ENCODE results near the gene ADGRV1. TPM values are rescaled to one million over a fixed set of nuclear protein-coding genes. Genes with fewer than 3 reads are reported as not detected.
A peak's percentile ranks its signal among the peaks of the same experiment; 100 is the strongest.

ADGRV1 gene
- 10 to 100 TPM; 12.6 to 18.0 TPM for total RNA-seq
- polyA plus RNA-seq (ENCODE audit: insufficient read depth, low read depth, low replicate concordance), result 10.8 TPM
- long read RNA-seq, donor 1, result 0 reads
- long read RNA-seq, donor 2, result 0 reads

GRCh38 chr5:90558344-90559192 is at the start of gene ADGRV1:
ADGRV1 (plus strand) TSS chr5:90558797; CDS start chr5:90558896, 99 bp downstream.
- TF ChIP-seq POLR2A (IDR thresholded peaks at IDR 0.05) (no peak), CTCF (IDR thresholded peaks at IDR 0.05) (no peak)
- H3K27me3 ChIP-seq, result no peaks in the 10 kb centered on the region
- peak within 1 kb of the TSS; percentile 47 to 60 for H3K4me3 ChIP-seq
- intact Hi-C loops (cut with DNase I; ENCODE audit: low total_unique reads), result no loop called here
- no peaks in the 10 kb centered on the region for H3K36me3 ChIP-seq (ENCODE audit: low read depth, missing control alignments)
- H3K27ac ChIP-seq, result no peak within 1 kb of the TSS
- peak; percentile 89 for DNase-seq
- peaks cover 5% of the 10 kb centered on the region for H3K4me1 ChIP-seq
- H3K9me3 ChIP-seq, result no peaks in the 10 kb centered on the region
- 1 to 2% methylated on average over 33 to 57 of the region's 60 CpGs for WGBS, 2 donors

- no peaks in the 10 kb centered on the region for H3K27me3 ChIP-seq
- H3K27ac ChIP-seq, result no peak overlapping the region
- no peaks in the 10 kb centered on the region for H3K4me1 ChIP-seq
- no peaks in the 10 kb centered on the region for H3K36me3 ChIP-seq (ENCODE audit: low read depth, missing control alignments)
- no peak overlapping the region for H3K4me3 ChIP-seq
- H3K9me3 ChIP-seq, result no peaks in the 10 kb centered on the region
- intact Hi-C loops (cut with DNase I; ENCODE audit: low total_unique reads), result no loop called here
- no peak for TF ChIP-seq POLR2A (IDR thresholded peaks at IDR 0.05)
- TF ChIP-seq CTCF (IDR thresholded peaks at IDR 0.05), result no peak
- DNase-seq, result no peak
- WGBS, 2 donors, result 91 to 93% methylated on average over 1 of the region's 1 CpG
Observed at GRCh38 chr5:90510438-90510837, 48.2 kb upstream of the ADGRV1 start.

- H3K9me3 ChIP-seq, result no peaks in the 10 kb centered on the region
- intact Hi-C loops (cut with DNase I; ENCODE audit: low total_unique reads), result no loop called here
- 77 to 82% methylated on average over 3 of the region's 3 CpGs for WGBS, 2 donors
- no peak for DNase-seq
- no peaks in the 10 kb centered on the region for H3K27me3 ChIP-seq
- TF ChIP-seq POLR2A (IDR thresholded peaks at IDR 0.05) (no peak), CTCF (IDR thresholded peaks at IDR 0.05) (no peak)
- H3K36me3 ChIP-seq (ENCODE audit: low read depth, missing control alignments), result no peaks in the 10 kb centered on the region
- no peak overlapping the region for H3K4me3 ChIP-seq
- H3K4me1 ChIP-seq, result no peaks in the 10 kb centered on the region
- H3K27ac ChIP-seq, result no peak overlapping the region
Observed at GRCh38 chr5:90514520-90514919, 44.1 kb upstream of the ADGRV1 start.

GRCh38 chr5:90518661-90519060 is 39.9 kb upstream of the ADGRV1 start:
- intact Hi-C loops (cut with DNase I; ENCODE audit: low total_unique reads), result no loop called here
- Histone ChIP-seq H3K27me3 (no peaks in the 10 kb centered on the region), H3K36me3 (ENCODE audit: low read depth, missing control alignments) (no peaks in the 10 kb centered on the region), H3K9me3 (no peaks in the 10 kb centered on the region), H3K4me1 (no peaks in the 10 kb centered on the region), H3K27ac (no peak overlapping the region), H3K4me3 (no peak overlapping the region)
- no peak for DNase-seq
- TF ChIP-seq CTCF (IDR thresholded peaks at IDR 0.05), result no peak
- no peak for TF ChIP-seq POLR2A (IDR thresholded peaks at IDR 0.05)

- WGBS, 2 donors, result 92% methylated on average over 7 of the region's 7 CpGs
- H3K9me3 ChIP-seq, result no peaks in the 10 kb centered on the region
- TF ChIP-seq POLR2A (IDR thresholded peaks at IDR 0.05) (no peak), CTCF (IDR thresholded peaks at IDR 0.05) (no peak)
- DNase-seq, result no peak
- no peaks in the 10 kb centered on the region for H3K4me1 ChIP-seq
- H3K27ac ChIP-seq, result no peak overlapping the region
- intact Hi-C loops (cut with DNase I; ENCODE audit: low total_unique reads), result no loop called here
- no peak overlapping the region for H3K4me3 ChIP-seq
- no peaks in the 10 kb centered on the region for H3K36me3 ChIP-seq (ENCODE audit: low read depth, missing control alignments)
- no peaks in the 10 kb centered on the region for H3K27me3 ChIP-seq
Observed at GRCh38 chr5:90519081-90519480, 39.5 kb upstream of the ADGRV1 start.
